Stimulated activated naive CD4-positive, alpha-beta T cell (primary cell): ENCODE data around the gene MALRD1.

Source experiments
- DNase-seq, 6 experiments: peaks; one replicate each; lab custom pipeline; 2025; lab: John Stamatoyannopoulos, UW

MALRD1 gene

GRCh38 chr10:19782430-19783089, 734.0 kb downstream of the MALRD1 start:
- DNase-seq: no peak

GRCh38 chr10:19783721-19784120, 735.1 kb downstream of the MALRD1 start:
- no peak for DNase-seq
